ENCODE measurements around the gene KCND2.

Gene KCND2

DNA sequence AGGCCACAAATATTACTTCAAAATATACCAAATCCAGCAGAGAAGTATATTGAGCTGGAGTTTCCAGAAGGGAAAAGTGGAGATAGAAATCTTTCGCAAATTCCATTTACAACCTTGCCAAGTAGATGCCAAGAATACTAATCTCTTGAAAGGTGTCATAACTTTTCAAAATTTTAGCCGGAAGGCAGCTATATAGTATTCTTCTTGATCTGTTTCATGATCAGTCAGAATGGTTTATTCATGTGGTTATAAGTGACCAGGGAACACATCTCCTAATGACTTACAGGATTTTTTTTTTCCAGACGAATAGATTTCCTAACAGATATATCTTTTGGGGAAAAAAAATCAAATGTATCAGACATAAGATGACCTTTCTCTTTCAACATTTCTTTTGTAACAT, 314.3 kb downstream of the KCND2 start:
- no peaks in the 10 kb centered on the region for H3K36me3 ChIP-seq (ENCODE audit: control insufficient read depth, insufficient read depth, low read length, severe bottlenecking)
- H3K4me3 ChIP-seq (ENCODE audit: low read length): no peak overlapping the region
- H3K9me3 ChIP-seq (ENCODE audit: control insufficient read depth, low read length): no peaks in the 10 kb centered on the region
- peaks cover 16% of the 10 kb centered on the region for H3K4me1 ChIP-seq (ENCODE audit: control insufficient read depth, insufficient read depth, low read length)
- H3K9ac ChIP-seq (ENCODE audit: low read length): no peak overlapping the region
- H3K27me3 ChIP-seq (replicated peaks; ENCODE audit: control insufficient read depth, insufficient read depth, low read length): no peaks in the 10 kb centered on the region
- DNase-seq (ENCODE audit: low read depth): no peak

DNA sequence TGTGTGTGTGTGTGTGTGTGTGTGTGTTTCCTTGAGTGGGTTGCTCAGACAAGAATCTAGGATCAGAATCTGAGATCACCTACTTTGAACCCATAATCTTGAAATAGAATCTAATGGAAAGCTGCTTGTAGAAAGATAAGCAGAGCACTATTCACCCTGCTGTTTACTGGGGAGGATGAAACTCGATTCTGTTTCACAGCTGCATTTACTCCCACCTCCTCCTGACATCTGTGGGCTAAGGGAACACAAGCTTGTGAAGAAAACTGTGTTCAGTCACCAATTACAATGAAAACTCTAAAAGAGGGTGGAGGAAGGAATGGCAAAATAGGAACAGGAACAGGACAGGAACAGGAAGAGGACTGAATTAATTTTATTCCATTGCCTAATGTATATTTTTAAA, 315.4 kb downstream of the KCND2 start:
- DNase-seq (ENCODE audit: low read depth): no peak

DNA sequence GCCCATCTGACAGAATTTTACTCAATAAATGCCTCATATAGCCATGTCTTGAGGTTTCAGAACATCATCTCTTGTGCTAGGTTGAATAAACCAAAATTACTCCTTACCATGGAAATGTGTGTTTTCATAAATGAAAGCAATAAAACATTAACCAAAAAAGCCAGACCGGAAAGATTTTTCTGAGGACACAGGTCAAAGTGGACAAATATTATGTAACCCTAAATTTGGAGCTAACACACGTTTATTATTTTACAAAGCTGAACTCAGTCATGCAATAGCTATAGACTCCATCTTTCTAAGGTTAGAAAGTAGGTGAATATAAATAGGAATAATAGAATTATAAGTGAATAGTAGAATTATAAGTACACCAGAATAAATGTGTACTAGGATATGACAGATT, 315.9 kb downstream of the KCND2 start:
- H3K9ac ChIP-seq (ENCODE audit: low read length): no peak overlapping the region
- no peaks in the 10 kb centered on the region for H3K27me3 ChIP-seq (replicated peaks; ENCODE audit: control insufficient read depth, insufficient read depth, low read length)
- peaks cover 10% of the 10 kb centered on the region for H3K4me1 ChIP-seq (ENCODE audit: control insufficient read depth, insufficient read depth, low read length)
- no peak overlapping the region for H3K4me3 ChIP-seq (ENCODE audit: low read length)
- no peak for DNase-seq (ENCODE audit: low read depth)
- no peaks in the 10 kb centered on the region for H3K36me3 ChIP-seq (ENCODE audit: control insufficient read depth, insufficient read depth, low read length, severe bottlenecking)
- no peaks in the 10 kb centered on the region for H3K9me3 ChIP-seq (ENCODE audit: control insufficient read depth, low read length)

More for the DNA sequence above, 315.4 kb downstream of the KCND2 start:
- peaks cover 14% of the 10 kb centered on the region for H3K4me1 ChIP-seq (ENCODE audit: control insufficient read depth, insufficient read depth, low read length)
- no peak overlapping the region for H3K4me3 ChIP-seq (ENCODE audit: low read length)
- no peaks in the 10 kb centered on the region for H3K36me3 ChIP-seq (ENCODE audit: control insufficient read depth, insufficient read depth, low read length, severe bottlenecking)
- no peaks in the 10 kb centered on the region for H3K27me3 ChIP-seq (replicated peaks; ENCODE audit: control insufficient read depth, insufficient read depth, low read length)
- H3K9me3 ChIP-seq (ENCODE audit: control insufficient read depth, low read length): no peaks in the 10 kb centered on the region
- H3K9ac ChIP-seq (ENCODE audit: low read length): no peak overlapping the region

DNA sequence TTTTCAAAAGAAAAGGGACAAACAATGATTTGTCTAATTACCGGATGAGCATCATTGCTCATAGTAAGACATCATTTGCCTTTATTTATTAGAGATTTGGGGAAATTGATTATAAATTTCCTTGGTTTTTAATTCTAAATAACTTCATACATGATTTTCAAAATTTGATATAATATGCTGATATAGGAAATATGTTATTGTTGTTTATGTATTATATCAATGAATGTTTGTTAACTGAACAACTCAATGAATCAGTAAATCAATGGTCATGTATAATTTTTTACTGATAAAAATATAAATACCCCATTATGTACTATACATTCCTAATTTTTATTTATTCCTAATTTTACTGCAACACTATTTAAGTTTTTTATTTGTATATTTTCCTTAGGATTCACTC, 327.6 kb downstream of the KCND2 start:
- Histone ChIP-seq H3K4me3 (ENCODE audit: low read length) (no peak overlapping the region), H3K36me3 (ENCODE audit: control insufficient read depth, insufficient read depth, low read length, severe bottlenecking) (no peaks in the 10 kb centered on the region), H3K4me1 (ENCODE audit: control insufficient read depth, insufficient read depth, low read length) (peaks cover 15% of the 10 kb centered on the region), H3K27me3 (replicated peaks; ENCODE audit: control insufficient read depth, insufficient read depth, low read length) (no peaks in the 10 kb centered on the region), H3K9ac (ENCODE audit: low read length) (no peak overlapping the region), H3K9me3 (ENCODE audit: control insufficient read depth, low read length) (peaks cover 1% of the 10 kb centered on the region)
- DNase-seq (ENCODE audit: low read depth): no peak

DNA sequence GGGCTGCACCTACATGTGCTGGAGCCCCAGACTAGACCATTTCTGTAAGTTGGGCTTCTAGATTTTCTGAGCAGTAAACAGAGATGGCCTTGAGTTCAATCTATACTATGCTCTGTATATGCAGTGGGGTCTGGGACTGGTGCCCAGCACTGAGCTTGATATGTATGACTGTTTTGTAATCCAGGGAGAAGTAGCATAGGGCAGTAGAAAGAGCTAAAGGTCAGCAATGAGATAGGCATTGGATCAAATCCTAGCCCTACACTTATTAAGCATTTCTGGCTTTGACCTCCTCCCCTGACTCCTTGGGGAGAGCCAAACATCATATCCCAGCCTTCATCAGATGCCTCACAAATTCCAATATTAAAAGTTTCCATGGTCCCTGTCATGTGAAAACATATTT, 330.4 kb downstream of the KCND2 start:
- no peak for DNase-seq (ENCODE audit: low read depth)
- Histone ChIP-seq H3K9me3 (ENCODE audit: control insufficient read depth, low read length) (peaks cover 4% of the 10 kb centered on the region), H3K4me3 (ENCODE audit: low read length) (no peak overlapping the region), H3K9ac (ENCODE audit: low read length) (no peak overlapping the region), H3K4me1 (ENCODE audit: control insufficient read depth, insufficient read depth, low read length) (peaks cover 15% of the 10 kb centered on the region), H3K36me3 (ENCODE audit: control insufficient read depth, insufficient read depth, low read length, severe bottlenecking) (no peaks in the 10 kb centered on the region), H3K27me3 (replicated peaks; ENCODE audit: control insufficient read depth, insufficient read depth, low read length) (no peaks in the 10 kb centered on the region)

DNA sequence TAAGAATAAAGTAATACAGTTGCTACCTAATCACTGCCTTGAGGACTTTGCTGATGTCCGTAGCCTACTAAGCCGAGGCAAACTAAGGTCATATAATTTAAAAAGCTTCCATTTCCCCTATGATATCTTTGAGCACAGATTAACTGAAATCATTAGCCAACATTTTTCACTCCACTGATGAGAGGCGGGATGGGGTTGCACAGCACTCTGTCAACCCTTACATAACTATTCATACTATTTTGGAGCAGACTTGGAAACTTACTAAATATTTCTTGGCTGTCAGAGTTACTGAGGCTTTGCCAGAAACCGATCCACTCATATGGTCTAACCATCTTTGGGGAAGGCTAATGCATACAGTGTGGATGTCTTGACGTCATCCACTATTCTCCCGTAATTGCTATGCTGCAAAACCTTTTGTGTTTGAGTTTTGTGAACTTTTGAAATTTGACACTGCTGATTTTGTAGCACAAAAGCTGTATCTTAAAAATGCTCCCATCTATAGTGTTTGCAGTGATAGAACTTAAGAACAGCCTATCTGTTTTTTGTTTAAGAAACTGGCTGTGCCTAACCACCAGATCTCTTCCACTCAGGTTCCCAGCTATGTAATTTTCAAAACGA, 336.3 kb downstream of the KCND2 start:
- H3K9me3 ChIP-seq (ENCODE audit: control insufficient read depth, low read length): peaks cover 4% of the 10 kb centered on the region
- no peaks in the 10 kb centered on the region for H3K27me3 ChIP-seq (replicated peaks; ENCODE audit: control insufficient read depth, insufficient read depth, low read length)
- no peak overlapping the region for H3K9ac ChIP-seq (ENCODE audit: low read length)
- H3K4me3 ChIP-seq (ENCODE audit: low read length): no peak overlapping the region
- H3K36me3 ChIP-seq (ENCODE audit: control insufficient read depth, insufficient read depth, low read length, severe bottlenecking): no peaks in the 10 kb centered on the region
- H3K4me1 ChIP-seq (ENCODE audit: control insufficient read depth, insufficient read depth, low read length): peaks cover 25% of the 10 kb centered on the region
- no peak for DNase-seq (ENCODE audit: low read depth)

DNA sequence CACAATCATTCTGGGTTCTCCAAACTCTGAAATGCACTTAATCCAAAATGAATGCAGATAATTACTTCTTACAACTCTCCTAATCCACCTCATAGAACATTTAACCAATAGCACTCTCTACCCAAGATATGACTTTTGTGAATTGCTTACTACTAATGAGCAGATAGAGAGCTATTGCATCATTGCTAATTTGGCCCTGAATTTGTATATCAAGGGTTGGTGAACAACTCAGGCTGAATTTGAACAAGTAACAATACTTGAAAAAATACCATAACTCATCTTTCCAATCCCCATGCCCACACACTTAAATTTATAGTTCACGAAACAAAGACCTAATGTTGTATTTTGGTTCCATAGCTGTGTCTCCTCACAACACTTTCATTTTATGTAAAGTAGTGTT, 339.0 kb downstream of the KCND2 start:
- Histone ChIP-seq H3K4me1 (ENCODE audit: control insufficient read depth, insufficient read depth, low read length) (peaks cover 18% of the 10 kb centered on the region), H3K36me3 (ENCODE audit: control insufficient read depth, insufficient read depth, low read length, severe bottlenecking) (no peaks in the 10 kb centered on the region), H3K27me3 (replicated peaks; ENCODE audit: control insufficient read depth, insufficient read depth, low read length) (no peaks in the 10 kb centered on the region), H3K4me3 (ENCODE audit: low read length) (peak overlapping the region; percentile 35), H3K9me3 (ENCODE audit: control insufficient read depth, low read length) (no peaks in the 10 kb centered on the region), H3K9ac (ENCODE audit: low read length) (no peak overlapping the region)
- DNase-seq (ENCODE audit: low read depth): no peak

DNA sequence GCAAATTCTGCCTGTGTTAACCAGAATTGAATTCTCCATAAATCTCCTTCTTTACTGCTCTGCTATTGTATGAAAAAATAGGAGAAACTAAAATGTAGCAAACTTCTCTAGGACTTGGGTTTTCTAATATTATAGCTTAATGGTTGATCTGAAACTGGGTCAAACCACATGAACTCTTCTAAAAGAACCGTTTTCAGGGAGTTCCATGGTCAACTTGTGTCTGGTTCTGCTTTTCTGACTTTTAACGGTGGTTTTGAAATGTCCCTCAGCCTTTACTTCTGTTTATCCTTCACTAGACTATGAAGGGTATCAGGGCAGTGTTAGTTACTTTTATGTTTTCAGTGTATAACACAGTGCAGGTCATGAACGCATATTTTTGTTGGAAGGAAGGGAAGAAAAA, 342.7 kb downstream of the KCND2 start:
- no peak overlapping the region for H3K9ac ChIP-seq (ENCODE audit: low read length)
- DNase-seq (ENCODE audit: low read depth): no peak
- H3K27me3 ChIP-seq (replicated peaks; ENCODE audit: control insufficient read depth, insufficient read depth, low read length): no peaks in the 10 kb centered on the region
- H3K4me1 ChIP-seq (ENCODE audit: control insufficient read depth, insufficient read depth, low read length): peaks cover 11% of the 10 kb centered on the region
- H3K4me3 ChIP-seq (ENCODE audit: low read length): no peak overlapping the region
- no peaks in the 10 kb centered on the region for H3K9me3 ChIP-seq (ENCODE audit: control insufficient read depth, low read length)
- no peaks in the 10 kb centered on the region for H3K36me3 ChIP-seq (ENCODE audit: control insufficient read depth, insufficient read depth, low read length, severe bottlenecking)

DNA sequence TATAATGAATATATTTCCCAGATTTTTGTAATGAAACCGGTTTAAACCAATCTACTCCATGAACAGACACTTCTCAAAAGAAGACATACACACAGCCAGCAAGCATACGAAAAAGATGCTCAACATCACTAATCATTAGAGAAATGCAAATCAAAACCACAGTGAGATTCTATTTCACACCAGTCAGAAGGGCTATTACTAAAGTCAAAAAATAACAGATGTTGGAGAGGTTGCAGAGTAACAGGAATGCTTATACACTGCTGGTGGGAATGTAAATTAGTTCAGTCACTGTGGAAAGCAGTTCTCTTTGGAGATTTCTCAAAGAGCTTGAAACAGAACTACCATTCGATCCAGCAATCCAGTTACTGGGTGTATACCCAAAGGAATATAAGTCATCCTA, 344.3 kb downstream of the KCND2 start:
- H3K9me3 ChIP-seq (ENCODE audit: control insufficient read depth, low read length): no peaks in the 10 kb centered on the region
- DNase-seq (ENCODE audit: low read depth): no peak
- peaks cover under 1% of the 10 kb centered on the region for H3K4me1 ChIP-seq (ENCODE audit: control insufficient read depth, insufficient read depth, low read length)
- no peaks in the 10 kb centered on the region for H3K27me3 ChIP-seq (replicated peaks; ENCODE audit: control insufficient read depth, insufficient read depth, low read length)
- H3K36me3 ChIP-seq (ENCODE audit: control insufficient read depth, insufficient read depth, low read length, severe bottlenecking): no peaks in the 10 kb centered on the region
- no peak overlapping the region for H3K4me3 ChIP-seq (ENCODE audit: low read length)
- no peak overlapping the region for H3K9ac ChIP-seq (ENCODE audit: low read length)

DNA sequence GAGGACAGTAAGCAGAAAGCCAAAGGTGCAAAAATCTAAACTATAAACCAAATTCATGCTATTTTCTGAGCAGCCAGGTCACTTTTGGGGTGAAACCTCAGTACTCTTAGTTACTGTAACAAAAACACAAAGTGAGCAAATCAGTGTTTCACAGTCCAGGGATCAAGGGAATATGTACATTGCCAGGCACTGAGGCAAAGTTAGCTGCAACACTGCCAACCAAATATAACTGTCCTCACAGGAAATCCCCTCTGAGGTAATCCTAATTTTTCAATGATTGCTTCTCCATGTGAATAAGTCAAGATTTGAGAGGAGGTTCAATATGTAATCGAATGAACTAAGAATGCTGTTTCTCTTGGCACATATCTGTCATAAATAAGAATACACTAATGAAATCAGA, 355.3 kb downstream of the KCND2 start:
- no peak for DNase-seq (ENCODE audit: low read depth)
- Histone ChIP-seq H3K9me3 (ENCODE audit: control insufficient read depth, low read length) (no peaks in the 10 kb centered on the region), H3K4me1 (ENCODE audit: control insufficient read depth, insufficient read depth, low read length) (peaks cover 18% of the 10 kb centered on the region), H3K9ac (ENCODE audit: low read length) (no peak overlapping the region), H3K27me3 (replicated peaks; ENCODE audit: control insufficient read depth, insufficient read depth, low read length) (no peaks in the 10 kb centered on the region), H3K36me3 (ENCODE audit: control insufficient read depth, insufficient read depth, low read length, severe bottlenecking) (no peaks in the 10 kb centered on the region), H3K4me3 (ENCODE audit: low read length) (peak overlapping the region; percentile 45)

DNA sequence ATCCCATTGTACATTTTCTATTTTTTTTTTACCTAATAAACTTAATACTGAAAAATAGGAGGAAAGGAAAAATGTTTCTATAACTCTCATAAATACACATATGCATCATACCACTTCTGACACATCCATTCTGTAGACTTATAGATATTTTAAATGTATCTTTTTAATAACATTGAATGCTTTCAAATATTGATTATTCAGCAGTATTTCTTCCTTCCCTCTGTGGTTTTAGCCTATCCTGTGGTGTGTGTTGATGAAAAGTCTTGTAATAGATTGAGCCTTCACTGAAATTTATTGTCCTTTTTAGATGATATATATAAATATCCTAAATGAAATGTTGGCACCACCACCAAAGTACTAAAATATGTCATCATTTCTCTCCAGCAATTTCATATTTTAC, 366.9 kb downstream of the KCND2 start:
- Histone ChIP-seq H3K36me3 (ENCODE audit: control insufficient read depth, insufficient read depth, low read length, severe bottlenecking) (no peaks in the 10 kb centered on the region), H3K27me3 (replicated peaks; ENCODE audit: control insufficient read depth, insufficient read depth, low read length) (no peaks in the 10 kb centered on the region), H3K4me1 (ENCODE audit: control insufficient read depth, insufficient read depth, low read length) (peaks cover 13% of the 10 kb centered on the region), H3K4me3 (ENCODE audit: low read length) (no peak overlapping the region), H3K9me3 (ENCODE audit: control insufficient read depth, low read length) (no peaks in the 10 kb centered on the region), H3K9ac (ENCODE audit: low read length) (no peak overlapping the region)
- no peak for DNase-seq (ENCODE audit: low read depth)

DNA sequence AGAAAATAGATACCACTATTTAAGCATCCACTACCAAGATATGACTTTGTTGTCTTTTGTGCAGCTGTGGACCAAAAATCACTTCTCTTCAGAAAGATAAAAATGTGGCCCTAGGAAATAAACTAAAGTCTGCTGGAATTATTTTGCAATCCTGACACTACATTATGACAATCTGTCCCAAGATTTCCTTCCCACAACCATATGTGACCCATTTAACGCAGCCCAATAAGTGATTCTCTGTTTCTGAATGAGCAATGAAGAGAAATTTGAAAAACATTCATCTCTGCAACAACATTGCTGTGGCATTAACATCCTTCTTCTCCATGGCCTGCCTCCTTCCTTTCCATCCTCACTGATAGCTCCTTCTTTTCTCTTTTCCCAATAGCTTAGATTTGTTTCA, 373.0 kb downstream of the KCND2 start:
- Histone ChIP-seq H3K9me3 (ENCODE audit: control insufficient read depth, low read length) (no peaks in the 10 kb centered on the region), H3K9ac (ENCODE audit: low read length) (no peak overlapping the region), H3K27me3 (replicated peaks; ENCODE audit: control insufficient read depth, insufficient read depth, low read length) (no peaks in the 10 kb centered on the region), H3K36me3 (ENCODE audit: control insufficient read depth, insufficient read depth, low read length, severe bottlenecking) (no peaks in the 10 kb centered on the region), H3K4me1 (ENCODE audit: control insufficient read depth, insufficient read depth, low read length) (peaks cover 5% of the 10 kb centered on the region), H3K4me3 (ENCODE audit: low read length) (no peak overlapping the region)
- DNase-seq (ENCODE audit: low read depth): no peak

Data from adipocyte (in vitro differentiated cells).